RKO (cell line): Measurements from ENCODE around the gene CHPF2.
A peak's percentile ranks its signal among the peaks of the same experiment; 100 is the strongest.

Source experiments
- DNase-seq: peaks from one replicate; pipeline ENCODE4 v3.0.0-alpha.2; 2016; ENCODE audit warnings: low spot score

CHPF2 gene

DNA sequence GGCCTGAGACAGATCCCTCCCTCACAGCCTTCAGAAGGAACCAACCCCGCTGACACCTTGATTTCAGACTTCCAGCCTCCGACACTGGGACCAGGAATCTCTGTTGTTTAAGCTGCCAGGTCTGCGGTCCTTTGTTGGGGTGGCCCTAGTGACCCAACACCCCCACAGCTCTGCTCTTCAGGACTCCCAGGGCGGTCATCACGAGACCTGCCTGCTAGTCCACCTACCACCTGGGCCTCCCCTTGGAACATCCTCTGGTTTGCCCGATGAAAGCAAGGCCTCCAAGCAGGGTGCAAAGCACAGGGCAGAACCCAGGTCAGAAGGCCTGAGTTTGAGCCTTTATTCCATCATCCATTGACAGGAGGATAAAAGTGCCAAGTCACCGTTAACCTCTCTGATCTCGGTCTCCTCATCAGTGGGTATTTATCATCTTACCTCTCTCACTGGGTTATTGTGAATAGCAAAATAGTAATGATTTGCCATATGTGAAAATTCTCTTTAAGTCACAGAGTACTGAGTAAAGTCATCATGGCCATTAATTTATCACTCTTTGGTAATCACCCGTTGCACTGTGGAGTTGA, 33.2 kb downstream of the CHPF2 start:
- no peak for DNase-seq

DNA sequence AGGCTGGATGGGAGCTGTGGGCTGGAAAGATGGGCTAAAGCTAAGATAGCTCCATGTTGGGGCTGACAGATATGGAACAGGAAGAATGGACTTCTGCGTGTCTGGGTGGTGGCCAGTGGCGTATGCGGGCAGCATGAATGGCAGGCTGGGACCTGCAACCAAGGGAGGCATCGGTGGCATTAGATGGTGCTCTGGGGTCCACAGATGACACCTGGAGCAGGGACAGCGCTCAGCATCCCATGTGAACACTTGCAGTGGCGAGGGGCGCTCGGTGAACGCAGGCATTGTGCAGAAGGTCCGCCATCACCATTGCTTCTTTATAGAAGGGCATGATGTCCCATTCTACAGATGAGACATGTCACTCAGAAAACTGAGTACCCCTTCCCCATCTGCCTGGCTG, 37.2 kb downstream of the CHPF2 start:
- no peak for DNase-seq

DNA sequence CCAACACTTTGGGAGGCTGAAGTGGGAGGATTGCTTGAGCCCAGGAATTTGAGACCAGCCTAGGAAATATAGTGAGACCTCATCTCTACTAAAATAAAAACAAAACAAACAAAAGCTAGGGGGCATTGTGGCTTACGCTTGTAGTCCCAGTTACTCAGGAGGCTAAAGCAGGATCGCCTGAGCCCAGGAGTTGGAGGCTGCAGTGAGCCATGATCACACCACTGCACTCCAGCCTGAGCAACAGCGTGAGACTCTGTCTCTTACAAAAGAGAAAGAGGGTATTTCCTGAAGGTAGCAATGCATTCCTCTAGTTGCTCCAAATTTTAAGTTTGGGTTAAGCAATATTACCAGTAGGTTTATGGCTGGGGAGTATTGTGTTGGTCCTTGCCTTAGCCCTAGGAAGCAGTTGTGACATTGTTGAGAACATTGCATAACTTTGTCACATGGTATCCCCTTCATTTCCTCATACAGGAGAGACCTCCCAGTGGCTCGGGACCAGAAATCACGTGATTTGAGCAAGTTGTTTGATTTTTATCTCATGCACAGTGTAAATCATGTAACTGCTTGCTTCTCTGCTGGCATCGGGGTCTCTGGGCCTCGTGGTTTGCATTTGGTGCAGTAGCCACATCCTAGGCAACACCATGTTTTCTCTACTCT, 39.5 kb downstream of the CHPF2 start:
- DNase-seq, result no peak

DNA sequence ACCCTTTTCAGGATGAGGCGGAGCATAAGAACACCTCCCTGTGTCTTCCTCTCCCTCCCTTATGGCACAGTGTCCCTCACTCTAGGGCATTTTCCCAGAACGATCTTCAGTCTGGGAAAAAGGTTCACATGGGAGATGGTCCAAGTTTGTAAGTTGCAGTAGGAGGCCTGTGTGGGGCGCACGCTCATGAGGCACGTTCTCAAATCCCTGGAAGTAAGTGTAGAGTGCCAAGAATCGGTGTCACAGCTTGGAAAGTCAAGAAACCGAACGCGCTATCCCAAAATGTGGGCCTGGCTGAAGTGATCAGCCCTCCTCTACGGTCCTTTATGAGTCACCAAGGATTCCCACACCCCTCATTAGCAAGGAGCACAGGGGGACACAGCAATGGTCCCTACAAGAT, 40.1 kb downstream of the CHPF2 start:
- no peak for DNase-seq

DNA sequence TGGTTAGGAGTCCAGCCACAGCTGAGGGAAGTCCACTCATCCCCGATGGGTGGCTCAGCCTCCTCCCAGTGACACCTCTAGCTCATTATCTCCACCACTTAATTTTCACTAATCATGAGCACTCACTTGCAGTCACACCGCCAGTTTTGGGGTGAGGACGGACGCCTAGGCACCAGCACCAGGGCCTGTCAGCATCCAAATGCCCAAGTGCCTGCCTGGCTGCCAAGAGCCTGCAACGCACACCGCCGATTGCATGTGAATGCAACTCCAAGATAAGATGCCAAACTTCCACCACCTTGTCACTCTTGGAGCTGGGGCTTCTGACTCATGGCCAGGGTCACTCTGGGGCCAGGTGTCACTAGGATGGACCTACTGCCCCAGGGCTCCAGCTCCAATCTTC, 40.6 kb downstream of the CHPF2 start:
- no peak for DNase-seq

DNA sequence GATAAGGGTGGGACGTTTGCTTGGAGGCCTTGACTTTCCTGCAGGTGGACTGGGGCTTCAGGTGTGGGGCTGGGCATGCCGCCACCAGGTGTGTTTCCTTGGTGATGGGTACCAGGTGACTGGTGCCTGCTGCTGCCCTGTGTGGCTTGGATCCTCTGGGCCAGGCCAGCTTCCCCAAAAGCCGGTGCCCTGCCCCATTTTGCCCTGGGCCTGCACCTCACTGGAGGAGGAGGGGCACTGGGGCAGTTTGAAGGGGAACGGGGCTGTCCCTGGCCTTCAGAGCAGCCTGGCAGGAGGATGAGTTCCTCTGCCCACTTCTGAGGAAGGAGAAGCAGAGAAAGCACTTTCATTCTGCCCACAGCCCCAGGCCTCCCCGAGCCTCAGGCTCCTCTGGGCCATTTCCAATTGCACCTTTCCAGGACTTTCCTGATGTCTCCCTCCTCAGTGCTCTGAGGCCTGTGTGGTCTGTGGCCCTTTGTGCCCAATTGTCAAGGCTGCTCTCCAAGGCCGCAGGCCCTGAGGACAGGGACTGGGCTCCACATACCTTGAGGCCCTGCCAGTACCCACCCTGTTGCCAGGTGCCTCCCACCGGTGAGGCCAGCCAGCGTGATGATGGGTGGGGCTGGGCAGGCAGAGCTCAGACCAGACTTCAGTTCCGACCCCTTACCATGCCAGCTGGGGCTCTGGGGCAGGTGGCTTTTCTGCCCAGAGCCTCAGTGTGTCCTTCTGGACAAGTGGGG, 41.5 kb downstream of the CHPF2 start:
- no peak for DNase-seq

DNA sequence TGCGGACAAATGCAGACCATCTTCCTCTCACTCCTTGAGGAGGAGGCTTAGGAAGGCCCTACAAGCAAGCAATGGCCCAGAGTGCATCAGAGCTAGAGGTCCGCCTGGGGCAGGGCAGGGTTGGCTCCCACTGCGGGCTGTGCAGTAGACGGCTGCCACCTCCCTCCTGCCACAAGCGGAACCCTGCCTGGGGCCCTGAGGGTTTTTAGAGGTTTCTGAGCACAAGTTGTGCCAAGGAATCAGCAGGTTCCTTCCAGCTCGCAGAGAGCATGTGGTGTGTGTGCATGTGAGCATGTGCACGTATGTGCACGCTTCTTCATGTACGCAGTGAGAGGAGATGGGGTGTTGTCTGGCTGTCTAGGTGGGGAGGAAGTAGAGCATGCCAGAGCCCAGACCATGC, 42.1 kb downstream of the CHPF2 start:
- DNase-seq, result no peak

DNA sequence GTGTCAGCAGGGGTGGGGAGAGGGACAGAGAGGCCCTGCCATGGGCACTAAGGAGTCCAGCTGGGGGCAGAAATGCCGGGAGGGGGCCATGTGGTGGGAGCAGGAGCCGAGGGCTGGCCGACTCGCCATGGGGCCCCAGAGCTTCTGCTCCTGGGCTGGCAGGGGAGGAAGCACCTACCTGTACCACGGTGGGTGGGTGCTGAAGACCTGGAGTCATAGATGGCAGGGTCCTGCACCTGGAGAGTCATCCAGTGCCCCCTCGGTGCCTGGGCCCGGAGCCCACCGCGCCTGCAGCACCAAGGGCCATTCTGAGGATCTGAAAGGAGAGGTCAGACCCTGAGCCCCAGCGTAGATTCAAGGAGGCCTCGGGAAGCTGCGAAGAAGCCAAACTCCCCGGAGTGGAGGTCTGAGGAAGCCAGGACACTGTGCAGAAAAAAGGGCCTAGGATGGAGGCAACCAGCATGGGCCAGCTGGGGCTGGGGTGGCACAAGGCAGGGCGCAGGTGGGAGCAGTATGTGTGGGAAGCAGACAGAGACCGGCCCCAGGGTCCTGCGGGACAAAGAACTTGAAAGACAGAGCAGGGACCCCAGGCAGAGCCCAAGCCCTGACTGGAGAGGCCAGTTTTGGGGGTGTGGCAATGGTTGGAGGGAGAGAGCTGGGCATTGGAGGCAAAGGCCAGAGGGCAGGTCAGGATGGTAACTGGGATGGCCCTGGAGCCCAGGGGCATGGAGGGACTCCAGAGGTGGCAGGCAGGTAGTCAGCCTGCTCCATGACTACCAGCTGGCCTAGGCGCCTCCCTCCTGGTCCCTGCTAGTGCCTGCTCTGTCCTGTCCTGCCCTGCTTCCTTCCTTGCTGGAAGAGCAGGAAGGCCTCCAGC, 42.9 kb downstream of the CHPF2 start:
- no peak for DNase-seq

DNA sequence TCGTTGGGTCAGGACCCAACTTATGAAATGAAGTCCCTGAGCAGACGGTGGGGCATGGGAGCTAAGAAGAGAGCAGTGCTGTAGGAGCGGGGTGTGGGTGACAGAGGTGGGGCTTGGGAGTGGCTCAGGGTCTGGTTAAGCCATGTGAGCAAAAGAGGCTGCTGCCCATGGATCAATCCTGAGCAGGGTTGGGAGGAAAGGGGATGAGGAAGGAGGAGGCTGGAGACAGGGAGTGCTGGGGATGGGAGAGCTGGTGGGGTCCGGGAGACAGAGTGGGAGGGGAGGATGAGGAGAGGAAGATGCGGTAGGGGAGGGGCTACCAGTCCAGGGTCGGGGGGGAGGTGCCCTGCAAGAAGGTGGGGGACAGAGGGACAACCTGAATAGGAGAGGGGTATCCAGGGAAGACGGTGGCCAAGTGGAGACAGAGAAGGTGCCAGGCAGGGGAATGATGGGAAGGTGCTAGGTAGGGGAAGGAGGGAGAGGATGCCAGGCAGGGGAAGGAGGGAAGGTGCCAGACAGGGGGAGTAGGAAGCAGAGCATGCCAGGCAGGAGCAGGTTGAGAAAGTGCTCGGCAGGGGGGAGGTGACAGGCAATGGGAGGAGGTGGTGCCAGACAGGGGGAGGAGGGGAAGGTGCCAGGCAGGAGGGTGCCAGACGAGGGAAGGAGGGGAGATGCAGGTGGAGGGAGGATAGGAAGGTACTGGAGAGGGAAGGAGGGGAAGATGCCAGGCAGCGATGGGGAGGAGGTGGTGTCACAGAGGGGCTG, 43.7 kb downstream of the CHPF2 start:
- DNase-seq, result no peak

DNA sequence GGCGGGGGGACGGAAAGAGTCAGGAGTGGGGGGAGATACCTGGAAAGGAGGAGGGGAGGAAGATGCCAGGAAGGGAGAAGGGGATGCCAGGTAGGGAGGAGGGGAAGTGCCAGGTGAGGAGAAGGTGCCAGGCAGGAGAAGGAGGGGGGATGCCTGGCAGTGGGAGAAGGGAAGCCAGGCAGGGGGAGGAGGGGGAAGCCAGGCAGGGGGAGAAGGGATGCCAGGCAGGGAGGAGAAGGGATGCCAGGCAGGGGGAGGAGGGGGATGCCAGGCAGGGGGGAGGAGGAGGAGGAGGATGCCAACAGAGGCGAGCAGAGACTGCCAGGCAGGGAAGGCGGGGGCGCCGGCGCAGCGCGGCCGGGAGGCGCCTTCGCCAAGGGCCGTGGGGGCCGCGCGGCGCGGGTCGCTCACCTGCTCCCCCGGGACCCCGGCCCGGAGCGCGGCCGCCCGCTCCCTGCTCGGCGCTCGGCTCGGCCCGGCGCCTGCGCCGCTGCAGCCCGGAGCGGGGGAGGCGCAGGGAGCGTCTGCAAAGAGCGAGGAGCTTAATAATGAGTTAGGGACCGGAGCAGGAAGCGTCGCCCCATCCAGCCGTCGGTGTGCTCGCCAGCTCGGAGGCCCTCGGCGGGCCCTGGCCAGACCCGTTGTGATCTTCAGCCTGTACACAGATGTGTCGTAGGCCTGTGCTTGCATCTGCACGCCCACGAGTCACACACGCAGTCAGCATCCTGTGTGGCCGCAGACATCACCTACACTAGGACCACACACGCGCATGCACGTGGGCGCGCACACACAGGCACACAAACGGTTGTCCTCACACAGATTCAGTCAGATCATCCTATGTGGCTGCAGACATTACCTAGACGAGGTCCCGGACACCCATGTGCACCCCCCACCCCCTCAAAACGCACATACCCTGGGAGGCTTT, 44.6 kb downstream of the CHPF2 start:
- peak; percentile 87 for DNase-seq

DNA sequence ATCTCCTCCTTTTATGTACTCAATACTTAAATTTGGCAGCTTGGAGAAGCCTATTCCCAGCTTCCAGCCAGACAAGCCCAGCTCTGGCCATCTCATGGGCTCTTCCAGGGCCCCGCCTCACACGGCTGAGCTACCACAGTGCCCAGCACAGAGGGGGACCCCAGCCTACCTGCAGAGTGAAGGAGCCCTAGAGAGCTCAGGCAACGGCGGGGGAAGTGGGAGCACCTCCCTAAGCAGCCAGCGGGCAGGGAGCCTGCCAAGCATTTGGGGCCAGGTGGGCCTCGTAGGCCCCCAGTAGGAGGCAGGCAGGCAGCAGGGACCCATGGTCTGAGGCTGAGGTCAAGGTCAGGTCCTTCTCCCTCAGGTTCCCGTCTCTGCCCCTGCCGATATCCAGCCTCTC, 45.3 kb downstream of the CHPF2 start:
- no peak for DNase-seq

DNA sequence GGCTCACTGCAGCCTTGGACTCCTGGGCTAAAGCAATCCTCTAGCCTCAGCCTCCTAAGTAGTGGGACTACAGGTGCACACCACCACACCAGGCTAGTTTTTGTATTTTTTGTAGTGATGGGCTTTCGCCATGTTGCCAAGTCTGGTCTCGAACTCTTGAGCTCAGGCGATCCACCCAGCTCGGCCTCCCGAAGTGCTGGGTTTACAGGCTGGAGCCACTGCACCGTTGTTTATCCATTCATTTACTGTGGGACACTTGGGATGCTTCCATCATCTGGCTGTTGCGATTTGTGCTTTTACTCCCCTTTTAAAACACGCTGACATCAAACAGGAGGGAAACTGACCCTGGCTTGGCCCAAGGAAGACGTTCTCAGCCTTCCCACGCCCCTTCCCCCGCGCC, 46.7 kb downstream of the CHPF2 start:
- no peak for DNase-seq

DNA sequence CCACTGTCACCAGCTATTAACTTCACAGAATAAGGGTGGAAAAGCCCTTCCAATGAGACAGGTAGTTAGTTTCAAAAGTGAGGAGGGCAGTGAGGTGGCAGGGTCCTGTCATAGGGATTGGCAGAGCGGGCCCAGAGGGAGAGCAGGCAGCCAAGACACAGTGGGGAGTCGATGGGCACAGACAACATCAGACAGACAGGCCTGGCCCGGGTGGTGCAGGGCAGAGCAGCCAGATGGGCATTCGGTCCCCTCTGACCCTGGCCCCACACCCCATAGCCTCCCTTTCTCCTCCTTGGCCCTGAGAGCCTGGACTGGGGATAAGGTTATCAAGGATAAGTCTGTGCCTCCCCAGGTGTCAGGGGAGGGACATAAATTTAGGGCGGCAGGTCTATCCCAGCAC, 47.6 kb downstream of the CHPF2 start:
- no peak for DNase-seq

DNA sequence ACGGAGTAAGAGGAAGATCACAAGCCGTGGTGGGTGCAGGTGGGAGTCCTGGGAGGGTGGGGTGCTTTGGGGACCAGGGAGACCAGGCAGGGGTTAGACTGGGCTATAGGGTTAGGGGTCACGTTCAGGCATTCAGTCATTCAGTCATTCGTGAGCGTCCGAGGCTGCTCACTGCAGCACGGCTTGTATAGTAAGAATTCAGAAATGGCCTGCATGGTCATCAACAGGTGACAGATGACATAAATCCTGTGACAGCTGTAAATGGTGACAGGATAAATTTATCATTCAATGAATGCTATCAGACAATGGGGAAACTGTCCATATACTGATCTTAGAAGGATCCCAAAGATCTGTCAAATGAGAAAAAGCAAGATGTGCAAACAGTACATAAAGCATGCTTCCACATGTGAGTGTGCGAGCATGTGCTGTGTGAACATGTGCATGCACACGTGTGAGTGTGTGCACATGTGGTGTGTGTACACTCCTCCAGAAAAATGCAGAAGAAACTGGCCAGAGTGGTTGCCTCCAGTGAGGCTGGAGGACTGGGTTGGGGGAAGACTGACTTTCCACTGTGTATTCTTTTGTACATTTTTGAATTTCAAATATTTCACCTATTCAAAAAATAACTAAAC, 48.2 kb downstream of the CHPF2 start:
- no peak for DNase-seq

DNA sequence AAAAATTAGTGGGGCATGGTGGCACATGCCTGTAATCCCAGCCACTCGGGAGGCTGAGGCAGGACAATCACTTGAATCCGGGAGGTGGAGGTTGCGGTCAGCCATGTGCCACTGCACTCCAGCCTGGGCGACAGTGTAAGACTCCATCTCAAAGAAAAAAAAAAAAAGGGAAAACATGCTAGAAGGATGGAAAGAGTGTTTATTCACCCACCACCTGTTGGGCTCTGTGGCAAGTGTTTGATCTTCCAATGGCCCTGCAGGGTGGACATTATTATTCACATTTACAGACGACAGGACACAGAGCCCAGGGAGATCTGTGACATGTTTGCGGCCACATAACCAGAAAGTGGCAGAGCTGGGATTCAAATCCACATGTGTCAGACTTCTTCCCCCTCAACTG, 49.4 kb downstream of the CHPF2 start:
- DNase-seq, result no peak

DNA sequence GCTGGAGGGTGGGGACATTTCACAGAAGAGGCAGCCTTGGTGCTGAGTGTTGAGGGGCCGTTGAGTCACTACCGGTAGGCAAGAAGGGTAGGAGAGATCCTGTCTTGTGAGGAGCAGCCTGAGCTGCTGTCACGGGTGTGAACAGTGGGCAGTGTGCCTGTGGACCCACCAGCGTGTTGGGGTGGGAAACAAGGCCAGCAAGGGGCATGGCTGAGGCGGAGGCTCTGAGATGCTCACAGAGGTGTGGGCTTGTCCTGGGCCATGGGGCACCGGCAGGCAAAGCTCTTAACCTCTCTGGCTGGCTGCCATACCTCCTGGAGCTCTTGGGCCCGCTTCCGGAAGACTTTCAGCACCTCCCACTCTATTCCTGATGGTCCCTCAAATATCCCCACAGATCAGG, 49.8 kb downstream of the CHPF2 start:
- DNase-seq, result no peak

DNA sequence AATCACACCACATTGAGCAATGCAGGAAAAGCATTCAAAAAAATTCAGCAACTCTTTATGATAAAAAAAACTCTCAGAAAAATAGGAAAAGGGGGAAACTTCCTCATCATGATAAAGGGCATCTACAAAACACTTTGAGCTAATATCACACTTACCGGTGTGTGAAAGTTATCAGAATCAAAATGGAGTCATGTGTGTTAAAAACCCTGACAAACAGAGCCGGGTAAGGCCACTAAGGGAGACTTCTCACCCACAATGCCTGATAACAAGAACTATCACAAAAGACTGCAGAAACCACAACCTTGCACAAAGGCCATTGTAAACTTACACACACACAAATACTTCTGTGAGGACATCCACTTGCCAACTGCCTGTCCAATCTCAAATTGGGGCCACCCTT, 51.0 kb downstream of the CHPF2 start:
- no peak for DNase-seq

DNA sequence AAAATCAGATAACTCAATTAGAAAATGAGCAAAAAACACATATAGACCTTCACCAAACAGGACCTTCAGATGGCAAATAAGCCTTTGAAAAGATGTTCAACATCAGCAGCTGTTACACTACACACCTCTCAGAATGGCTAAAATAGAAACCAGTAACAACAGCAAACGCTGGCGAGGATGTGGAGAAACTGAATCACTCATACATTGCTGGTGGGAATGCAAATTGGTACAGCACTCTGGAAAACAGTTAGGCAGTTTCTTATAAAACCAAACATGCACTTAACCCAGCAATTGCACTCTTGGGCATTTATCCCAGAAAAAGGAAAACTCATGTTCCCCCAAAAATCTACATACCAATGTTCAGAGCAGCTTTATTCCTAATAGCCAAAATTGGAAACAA, 53.9 kb downstream of the CHPF2 start:
- DNase-seq, result no peak
